Measurements from ENCODE around the gene CTSS. TPM values are rescaled to one million over a fixed set of nuclear protein-coding genes. Genes with fewer than 3 reads are reported as not detected.

Gene CTSS
- polyA plus RNA-seq, 1 donor, result 61.7 TPM

DNA sequence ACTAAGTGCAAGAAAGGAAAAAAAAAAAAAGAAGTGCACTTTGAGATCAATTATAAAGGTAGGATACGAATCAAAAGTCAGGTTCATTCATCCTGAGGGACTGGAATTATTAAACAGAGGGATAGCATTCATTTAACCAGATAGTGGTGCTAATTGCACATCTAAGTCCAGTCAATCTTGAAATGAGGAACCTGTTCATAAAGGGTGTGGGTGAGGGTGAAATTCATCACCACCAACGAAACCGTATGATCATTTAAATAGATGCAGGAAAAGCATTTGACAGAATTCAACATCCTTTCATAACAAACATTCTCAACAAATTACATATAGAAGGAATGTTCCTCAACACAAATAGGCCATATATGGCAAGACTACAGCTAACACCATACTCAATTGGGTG, 5.6 kb downstream of the CTSS start:
- no peaks in the 10 kb centered on the region for H3K4me1 ChIP-seq (ENCODE audit: control insufficient read depth, insufficient read depth, low read length)
- H3K27me3 ChIP-seq (ENCODE audit: control insufficient read depth, insufficient read depth, low read length), result no peaks in the 10 kb centered on the region
- DNase-seq, result no peak
- no peaks in the 10 kb centered on the region for H3K36me3 ChIP-seq (ENCODE audit: control insufficient read depth, insufficient read depth, low read length)
- H3K27ac ChIP-seq (ENCODE audit: low read length), result no peak overlapping the region
- no CpG with 5 or more reads among the region's 3 CpGs for WGBS (ENCODE audit: insufficient coverage, low lambda C conversion rate)
- H3K4me3 ChIP-seq (ENCODE audit: low read length), result no peak overlapping the region
- peaks cover 5% of the 10 kb centered on the region for H3K9me3 ChIP-seq (ENCODE audit: control insufficient read depth, low read depth, low read length)

GRCh38 chr1:150753416-150753815, 12.2 kb downstream of the CTSS start:
- no peaks in the 10 kb centered on the region for H3K9me3 ChIP-seq (ENCODE audit: control insufficient read depth, low read depth, low read length)
- DNase-seq, result peak in 1 of 2 donors; percentile 44
- no peak overlapping the region for H3K27ac ChIP-seq (ENCODE audit: low read length)
- no peaks in the 10 kb centered on the region for H3K4me1 ChIP-seq (ENCODE audit: control insufficient read depth, insufficient read depth, low read length)
- no peaks in the 10 kb centered on the region for H3K27me3 ChIP-seq (ENCODE audit: control insufficient read depth, insufficient read depth, low read length)
- peaks cover 6% of the 10 kb centered on the region for H3K36me3 ChIP-seq (ENCODE audit: control insufficient read depth, insufficient read depth, low read length)
- no peak overlapping the region for H3K4me3 ChIP-seq (ENCODE audit: low read length)
- no CpG with 5 or more reads among the region's 2 CpGs for WGBS (ENCODE audit: insufficient coverage, low lambda C conversion rate)

DNA sequence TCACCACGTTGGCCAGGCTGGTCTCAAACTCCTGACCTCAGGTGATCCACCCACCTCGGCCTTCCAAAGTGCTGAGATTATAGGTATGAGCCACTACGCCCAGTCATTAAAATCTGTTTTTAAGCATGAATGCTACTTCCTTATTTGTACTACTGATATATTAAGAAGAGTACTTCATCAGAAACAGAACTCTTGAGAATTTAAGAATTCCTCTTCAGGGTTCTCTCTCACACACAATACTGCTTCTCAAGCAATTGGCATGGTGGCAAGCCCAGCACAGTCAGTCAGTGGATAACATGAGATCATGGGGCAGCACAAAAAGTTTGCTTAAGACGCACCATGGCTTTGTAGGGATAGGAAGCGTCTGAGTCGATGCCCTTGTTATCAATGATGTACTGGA, 14.1 kb downstream of the CTSS start:
- H3K27ac ChIP-seq (ENCODE audit: low read length), result no peak overlapping the region
- H3K27me3 ChIP-seq (ENCODE audit: control insufficient read depth, insufficient read depth, low read length), result no peaks in the 10 kb centered on the region
- H3K9me3 ChIP-seq (ENCODE audit: control insufficient read depth, low read depth, low read length), result no peaks in the 10 kb centered on the region
- H3K4me1 ChIP-seq (ENCODE audit: control insufficient read depth, insufficient read depth, low read length), result no peaks in the 10 kb centered on the region
- H3K4me3 ChIP-seq (ENCODE audit: low read length), result no peak overlapping the region
- WGBS (ENCODE audit: insufficient coverage, low lambda C conversion rate), result no CpG with 5 or more reads among the region's 6 CpGs
- peaks cover 9% of the 10 kb centered on the region for H3K36me3 ChIP-seq (ENCODE audit: control insufficient read depth, insufficient read depth, low read length)
- no peak for DNase-seq

DNA sequence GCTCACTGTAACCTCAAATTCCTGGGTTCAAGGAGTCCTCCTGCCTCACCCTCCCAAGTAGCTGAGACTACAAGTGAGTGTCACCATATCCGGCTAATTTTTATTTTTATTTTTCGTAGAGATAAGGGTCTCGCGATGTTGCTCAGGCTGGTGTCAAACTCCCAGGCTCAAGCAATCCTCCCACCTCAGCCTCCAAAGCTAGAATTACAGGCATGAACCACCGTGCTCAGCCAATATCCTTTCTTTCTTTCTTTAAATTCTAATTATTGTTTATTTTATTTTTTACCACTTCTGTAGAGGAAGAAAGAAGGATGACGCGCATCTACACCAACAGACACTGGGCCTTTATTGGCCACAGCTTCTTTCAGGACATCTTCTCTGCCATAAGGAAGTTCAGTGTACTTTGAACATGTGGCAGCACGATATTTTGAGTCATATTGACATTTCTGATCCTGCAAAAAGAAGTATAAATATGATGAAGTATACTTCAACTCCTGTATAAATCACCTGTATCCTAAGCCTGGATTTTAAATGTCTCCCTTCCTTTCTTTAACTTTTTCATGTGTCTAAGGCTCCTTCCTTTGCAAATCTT, 15.8 kb downstream of the CTSS start:
- no peaks in the 10 kb centered on the region for H3K9me3 ChIP-seq (ENCODE audit: control insufficient read depth, low read depth, low read length)
- DNase-seq, result no peak
- H3K4me1 ChIP-seq (ENCODE audit: control insufficient read depth, insufficient read depth, low read length), result no peaks in the 10 kb centered on the region
- WGBS (ENCODE audit: insufficient coverage, low lambda C conversion rate), result 100% methylated on average over 4 of the region's 8 CpGs
- no peaks in the 10 kb centered on the region for H3K27me3 ChIP-seq (ENCODE audit: control insufficient read depth, insufficient read depth, low read length)
- H3K36me3 ChIP-seq (ENCODE audit: control insufficient read depth, insufficient read depth, low read length), result peaks cover 7% of the 10 kb centered on the region
- H3K4me3 ChIP-seq (ENCODE audit: low read length), result no peak overlapping the region
- H3K27ac ChIP-seq (ENCODE audit: low read length), result no peak overlapping the region

DNA sequence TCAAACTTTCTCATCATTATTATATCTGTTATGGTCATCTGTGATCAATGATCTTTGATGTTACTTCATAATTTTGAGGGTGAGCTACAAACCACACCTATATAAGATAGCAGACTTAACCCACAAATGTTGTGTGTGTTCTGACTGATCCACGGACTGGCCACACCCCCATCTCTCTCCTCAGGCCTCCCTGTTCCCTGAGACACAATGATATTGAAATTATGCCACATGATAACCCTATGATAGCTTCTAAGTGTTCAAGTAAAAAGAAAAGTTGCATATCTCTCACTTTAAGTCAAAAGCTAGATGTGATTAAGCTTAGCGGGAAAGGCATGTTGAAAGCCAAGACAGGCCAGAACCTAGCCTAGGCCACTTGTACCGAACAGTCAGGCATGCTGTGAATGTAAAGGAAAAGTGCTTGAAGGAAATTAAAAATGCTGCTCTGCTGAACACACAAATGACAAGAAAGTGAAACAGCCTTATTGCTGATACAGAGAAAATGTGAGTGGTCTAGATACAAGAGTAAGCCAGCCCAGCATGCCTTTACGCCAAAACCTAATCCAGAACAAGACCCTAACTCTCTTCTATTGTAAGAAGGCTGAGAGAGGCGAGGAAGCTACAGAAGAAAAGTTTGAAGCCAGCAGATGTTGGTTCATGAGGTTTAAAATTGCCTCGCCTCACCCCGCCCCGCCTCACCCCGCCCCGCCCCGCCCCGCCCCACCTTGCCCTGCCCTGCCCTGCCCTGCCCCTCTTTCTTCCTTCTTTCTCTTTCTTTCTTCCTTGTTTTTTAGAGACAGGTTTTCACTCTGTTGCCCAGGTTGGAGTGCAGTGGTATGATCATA, 16.5 kb downstream of the CTSS start:
- no peaks in the 10 kb centered on the region for H3K27me3 ChIP-seq (ENCODE audit: control insufficient read depth, insufficient read depth, low read length)
- H3K36me3 ChIP-seq (ENCODE audit: control insufficient read depth, insufficient read depth, low read length), result peaks cover 6% of the 10 kb centered on the region
- H3K4me1 ChIP-seq (ENCODE audit: control insufficient read depth, insufficient read depth, low read length), result no peaks in the 10 kb centered on the region
- no peaks in the 10 kb centered on the region for H3K9me3 ChIP-seq (ENCODE audit: control insufficient read depth, low read depth, low read length)
- 100% methylated on average over 1 of the region's 12 CpGs for WGBS (ENCODE audit: insufficient coverage, low lambda C conversion rate)
- no peak overlapping the region for H3K4me3 ChIP-seq (ENCODE audit: low read length)
- no peak for DNase-seq
- no peak overlapping the region for H3K27ac ChIP-seq (ENCODE audit: low read length)

GRCh38 chr1:150730130-150730721, 35.4 kb downstream of the CTSS start:
- Histone ChIP-seq H3K9me3 (ENCODE audit: control insufficient read depth, low read depth, low read length) (peaks cover 3% of the 10 kb centered on the region), H3K36me3 (ENCODE audit: control insufficient read depth, insufficient read depth, low read length) (no peaks in the 10 kb centered on the region), H3K27me3 (ENCODE audit: control insufficient read depth, insufficient read depth, low read length) (no peaks in the 10 kb centered on the region), H3K27ac (ENCODE audit: low read length) (no peak overlapping the region), H3K4me1 (ENCODE audit: control insufficient read depth, insufficient read depth, low read length) (no peaks in the 10 kb centered on the region), H3K4me3 (ENCODE audit: low read length) (no peak overlapping the region)
- WGBS (ENCODE audit: insufficient coverage, low lambda C conversion rate), result no CpG with 5 or more reads among the region's 3 CpGs
- DNase-seq, result peak in 1 of 2 donors; percentile 3

- no peak for DNase-seq
- Histone ChIP-seq H3K36me3 (ENCODE audit: control insufficient read depth, insufficient read depth, low read length) (no peaks in the 10 kb centered on the region), H3K9me3 (ENCODE audit: control insufficient read depth, low read depth, low read length) (peaks cover 6% of the 10 kb centered on the region), H3K27ac (ENCODE audit: low read length) (no peak overlapping the region), H3K27me3 (ENCODE audit: control insufficient read depth, insufficient read depth, low read length) (no peaks in the 10 kb centered on the region), H3K4me1 (ENCODE audit: control insufficient read depth, insufficient read depth, low read length) (no peaks in the 10 kb centered on the region), H3K4me3 (ENCODE audit: low read length) (no peak overlapping the region)
- no CpG with 5 or more reads among the region's 2 CpGs for WGBS (ENCODE audit: insufficient coverage, low lambda C conversion rate)
Measured at GRCh38 chr1:150724336-150724735, 41.2 kb downstream of the CTSS start.

- H3K9me3 ChIP-seq (ENCODE audit: control insufficient read depth, low read depth, low read length), result peaks cover 6% of the 10 kb centered on the region
- DNase-seq, result no peak
- no peak within 1 kb of the TSS for H3K27ac ChIP-seq (ENCODE audit: low read length)
- WGBS (ENCODE audit: insufficient coverage, low lambda C conversion rate), result no CpG with 5 or more reads among the region's 24 CpGs
- no peaks in the 10 kb centered on the region for H3K4me1 ChIP-seq (ENCODE audit: control insufficient read depth, insufficient read depth, low read length)
- no peak within 1 kb of the TSS for H3K4me3 ChIP-seq (ENCODE audit: low read length)
- no peaks in the 10 kb centered on the region for H3K27me3 ChIP-seq (ENCODE audit: control insufficient read depth, insufficient read depth, low read length)
- no peaks in the 10 kb centered on the region for H3K36me3 ChIP-seq (ENCODE audit: control insufficient read depth, insufficient read depth, low read length)
Measured at GRCh38 chr1:150720703-150721102, 44.9 kb downstream of the CTSS start, which contains the start of gene HORMAD1. Gene HORMAD1, minus strand, starts transcription at chr1:150720895. Its CDS starts 1,390 bp downstream, at chr1:150719505.

DNA sequence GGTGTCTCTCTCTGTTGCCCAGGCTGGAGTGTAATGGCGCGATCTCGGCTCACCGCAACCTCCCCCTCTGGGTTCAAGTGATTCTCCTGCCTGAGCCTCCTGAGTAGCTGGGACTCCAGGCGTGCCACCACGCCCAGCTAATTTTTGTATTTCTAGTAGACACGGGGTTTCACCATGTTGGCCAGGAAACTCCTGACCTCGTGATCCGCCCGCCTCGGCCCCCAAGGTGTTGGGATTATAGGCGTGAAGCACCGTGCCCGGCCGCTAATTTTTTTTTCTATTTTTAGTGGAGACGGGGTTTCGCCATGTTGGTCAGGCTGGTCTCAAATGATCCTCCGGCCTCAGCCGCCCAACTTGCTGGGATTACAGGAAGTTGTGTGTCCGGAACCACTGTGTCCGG, 45.5 kb downstream of the CTSS start:
- no peak overlapping the region for H3K4me3 ChIP-seq (ENCODE audit: low read length)
- no peaks in the 10 kb centered on the region for H3K36me3 ChIP-seq (ENCODE audit: control insufficient read depth, insufficient read depth, low read length)
- WGBS (ENCODE audit: insufficient coverage, low lambda C conversion rate), result 96% methylated on average over 4 of the region's 21 CpGs
- no peaks in the 10 kb centered on the region for H3K27me3 ChIP-seq (ENCODE audit: control insufficient read depth, insufficient read depth, low read length)
- no peaks in the 10 kb centered on the region for H3K4me1 ChIP-seq (ENCODE audit: control insufficient read depth, insufficient read depth, low read length)
- no peak for DNase-seq
- no peak overlapping the region for H3K27ac ChIP-seq (ENCODE audit: low read length)
- H3K9me3 ChIP-seq (ENCODE audit: control insufficient read depth, low read depth, low read length), result peaks cover 6% of the 10 kb centered on the region

GRCh38 chr1:150718225-150718891, 47.2 kb downstream of the CTSS start:
- DNase-seq, result no peak
- no peaks in the 10 kb centered on the region for H3K36me3 ChIP-seq (ENCODE audit: control insufficient read depth, insufficient read depth, low read length)
- H3K9me3 ChIP-seq (ENCODE audit: control insufficient read depth, low read depth, low read length), result peaks cover 6% of the 10 kb centered on the region
- H3K4me1 ChIP-seq (ENCODE audit: control insufficient read depth, insufficient read depth, low read length), result no peaks in the 10 kb centered on the region
- 82% methylated on average over 2 of the region's 11 CpGs for WGBS (ENCODE audit: insufficient coverage, low lambda C conversion rate)
- no peak overlapping the region for H3K27ac ChIP-seq (ENCODE audit: low read length)
- no peaks in the 10 kb centered on the region for H3K27me3 ChIP-seq (ENCODE audit: control insufficient read depth, insufficient read depth, low read length)
- no peak overlapping the region for H3K4me3 ChIP-seq (ENCODE audit: low read length)

Measured in large intestine (tissue), 3 donors.